NCI-H82 treated with DMSO at 0.1 percent for 48 hours (cell line): ENCODE measurements around the gene HBD.

Experiments used
- DNase-seq: peaks from one replicate; lab custom pipeline; 2025; ENCODE audit not compliant: unreplicated experiment; lab: John Stamatoyannopoulos, UW

The HBD gene

GRCh38 chr11:5233307-5233706, 976 bp downstream of the HBD start:
- DNase-seq, result no peak

GRCh38 chr11:5232821-5233220, 1.5 kb downstream of the HBD start:
- no peak for DNase-seq

GRCh38 chr11:5232176-5232575, 2.1 kb downstream of the HBD start:
- DNase-seq, result no peak

GRCh38 chr11:5231111-5231510, 3.2 kb downstream of the HBD start:
- DNase-seq, result no peak

- no peak for DNase-seq
Observed at GRCh38 chr11:5230266-5230665, 4.0 kb downstream of the HBD start.

- DNase-seq, result no peak
Observed at GRCh38 chr11:5229796-5230195, 4.5 kb downstream of the HBD start.

- DNase-seq, result no peak
Observed at GRCh38 chr11:5229356-5229755, 4.9 kb downstream of the HBD start.

- DNase-seq, result no peak
Observed at GRCh38 chr11:5228124-5228523, 6.2 kb downstream of the HBD start.

- no peak for DNase-seq
Observed at GRCh38 chr11:5227681-5228080, 6.6 kb downstream of the HBD start.

GRCh38 chr11:5226732-5227310, 7.5 kb downstream of the HBD start, which contains the start of gene HBB:
TSS of gene HBB (minus strand) at chr11:5227071. CDS start at chr11:5227021, 50 bp downstream.
- DNase-seq, result no peak

GRCh38 chr11:5225480-5225871, 8.8 kb downstream of the HBD start:
- DNase-seq, result no peak

GRCh38 chr11:5224538-5225479, 9.5 kb downstream of the HBD start:
- no peak for DNase-seq

- no peak for DNase-seq
Observed at GRCh38 chr11:5223686-5224085, 10.6 kb downstream of the HBD start.

- DNase-seq, result no peak
Observed at GRCh38 chr11:5223146-5223545, 11.1 kb downstream of the HBD start.

GRCh38 chr11:5210376-5210885, 23.9 kb downstream of the HBD start:
- DNase-seq, result no peak

- DNase-seq, result no peak
Observed at GRCh38 chr11:5204787-5205186, 29.5 kb downstream of the HBD start.

GRCh38 chr11:5203366-5203765, 30.9 kb downstream of the HBD start:
- no peak for DNase-seq

GRCh38 chr11:5200582-5200981, 33.7 kb downstream of the HBD start, which contains the start of gene OR51V1:
TSS of gene OR51V1 (minus strand) at chr11:5200682. CDS start at chr11:5200682, 0 bp downstream.
- no peak for DNase-seq

GRCh38 chr11:5198285-5198684, 36.0 kb downstream of the HBD start:
- DNase-seq, result no peak

- no peak for DNase-seq
Observed at GRCh38 chr11:5197536-5197935, 36.7 kb downstream of the HBD start.

GRCh38 chr11:5196731-5197130, 37.6 kb downstream of the HBD start:
- DNase-seq, result no peak

GRCh38 chr11:5196067-5196466, 38.2 kb downstream of the HBD start:
- no peak for DNase-seq
